Parathyroid adenoma (tissue), 2 donors: ENCODE data around the gene TBC1D22A.

Experiments
- H2AFZ ChIP-seq: fragments of 300-600 bp; sonication (generic); one replicate; pipeline ENCODE4 v1.7.0; 2017; ENCODE audit warnings: antibody characterized with exemption, mild to moderate bottlenecking
- H3K27ac ChIP-seq: fragments of 300-600 bp; sonication (generic); one replicate; pipeline ENCODE4 v1.7.0; 2017
- H3K27me3 ChIP-seq: fragments of 300-600 bp; sonication (generic); one replicate; pipeline ENCODE4 v1.7.0; 2017; ENCODE audit warnings: low read length; ENCODE audit not compliant: control insufficient read depth, insufficient read depth
- H3K36me3 ChIP-seq: fragments of 300-600 bp; sonication (generic); one replicate; pipeline ENCODE4 v1.7.0; 2017; ENCODE audit warnings: low read length; ENCODE audit not compliant: control insufficient read depth, insufficient read depth
- H3K4me1 ChIP-seq: fragments of 300-600 bp; sonication (generic); one replicate; pipeline ENCODE4 v1.7.0; 2017; ENCODE audit warnings: control low read depth
- H3K4me2 ChIP-seq: fragments of 300-600 bp; sonication (generic); one replicate; pipeline ENCODE4 v1.7.0; 2017; ENCODE audit warnings: low read length
- H3K4me3 ChIP-seq: fragments of 300-600 bp; sonication (generic); one replicate; pipeline ENCODE4 v1.7.0; 2017; ENCODE audit warnings: low read depth, low read length
- H3K79me2 ChIP-seq: fragments of 300-600 bp; sonication (generic); one replicate; pipeline ENCODE4 v1.7.0; 2017; ENCODE audit warnings: control low read depth
- H3K9ac ChIP-seq: fragments of 300-600 bp; sonication (generic); one replicate; pipeline ENCODE4 v1.7.0; 2017; ENCODE audit warnings: mild to moderate bottlenecking
- H3K9me3 ChIP-seq: fragments of 300-600 bp; sonication (generic); one replicate; pipeline ENCODE4 v1.7.0; 2017; ENCODE audit warnings: low read length; ENCODE audit not compliant: control insufficient read depth
- CTCF ChIP-seq: fragments of 300-600 bp; sonication (generic); IDR thresholded peaks from one replicate; pipeline ENCODE4 v1.7.0; 2017; ENCODE audit warnings: antibody characterized with exemption, mild to moderate bottlenecking
- donor health status: primary hyperparathyroidism.

TBC1D22A gene

DNA sequence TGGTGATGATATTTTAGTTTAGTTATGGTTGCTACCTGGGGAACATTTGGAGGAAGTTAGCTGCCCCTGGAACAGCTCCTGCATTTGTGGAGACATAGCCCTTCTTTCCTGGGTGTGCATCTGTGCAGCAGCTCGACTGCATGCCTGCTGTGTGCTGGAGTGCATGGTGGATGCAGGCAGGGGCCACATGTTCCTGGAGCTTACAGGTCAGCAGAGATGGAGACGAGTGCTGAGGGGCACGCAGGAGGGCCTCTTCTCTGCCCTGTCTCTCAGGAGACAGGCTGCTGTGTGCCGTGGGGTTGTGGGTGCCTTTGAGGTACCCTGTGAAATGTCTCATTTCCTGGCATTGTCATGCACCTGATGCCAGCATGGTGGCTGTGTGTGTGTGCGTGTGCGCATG is 87.5 kb downstream of the TBC1D22A start:
- no peak overlapping the region for H2AFZ ChIP-seq

GRCh38 chr22:46851311-46851710 is 88.9 kb downstream of the TBC1D22A start:
- H2AFZ ChIP-seq = no peak overlapping the region
- H3K4me1 ChIP-seq = no peaks in the 10 kb centered on the region
- no peaks in the 10 kb centered on the region for H3K27me3 ChIP-seq
- no peak for TF ChIP-seq CTCF
- no peak overlapping the region for H3K4me2 ChIP-seq
- no peak overlapping the region for H3K4me3 ChIP-seq
- H3K9ac ChIP-seq = no peak overlapping the region
- no peaks in the 10 kb centered on the region for H3K36me3 ChIP-seq
- no peaks in the 10 kb centered on the region for H3K9me3 ChIP-seq
- no peak overlapping the region for H3K27ac ChIP-seq
- peaks cover 5% of the 10 kb centered on the region for H3K79me2 ChIP-seq

More for the DNA sequence above, 87.5 kb downstream of the TBC1D22A start:
- no peak overlapping the region for H3K27ac ChIP-seq
- H3K36me3 ChIP-seq = no peaks in the 10 kb centered on the region
- H3K4me3 ChIP-seq = no peak overlapping the region
- no peak for TF ChIP-seq CTCF
- no peaks in the 10 kb centered on the region for H3K9me3 ChIP-seq
- H3K9ac ChIP-seq = no peak overlapping the region
- H3K27me3 ChIP-seq = no peaks in the 10 kb centered on the region
- H3K4me1 ChIP-seq = no peaks in the 10 kb centered on the region
- H3K4me2 ChIP-seq = no peak overlapping the region
- peaks cover 5% of the 10 kb centered on the region for H3K79me2 ChIP-seq

DNA sequence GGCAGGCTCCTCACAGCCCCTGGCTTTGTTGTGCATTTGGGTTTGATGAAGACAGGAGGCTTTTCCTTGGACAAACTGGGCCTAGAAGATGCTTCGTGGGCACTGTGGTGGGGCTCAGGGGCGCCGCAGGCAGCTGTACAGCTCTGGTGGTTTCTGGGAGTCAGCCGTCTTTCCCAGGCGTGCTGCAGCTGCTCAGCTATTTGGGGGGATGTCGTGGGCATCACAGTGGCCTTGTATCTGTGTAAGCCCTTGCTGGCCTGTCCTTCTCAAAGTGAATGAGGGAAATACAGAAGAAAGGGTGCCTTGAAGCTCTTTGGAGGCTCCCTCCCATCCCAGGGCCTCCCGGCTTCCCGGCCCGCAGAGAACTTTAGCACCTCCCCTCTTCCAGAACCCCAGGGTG is 89.5 kb downstream of the TBC1D22A start:
- H3K4me1 ChIP-seq = no peaks in the 10 kb centered on the region
- no peaks in the 10 kb centered on the region for H3K27me3 ChIP-seq
- no peak overlapping the region for H3K4me3 ChIP-seq
- H3K27ac ChIP-seq = no peak overlapping the region
- TF ChIP-seq CTCF = no peak
- H3K36me3 ChIP-seq = no peaks in the 10 kb centered on the region
- H3K9me3 ChIP-seq = no peaks in the 10 kb centered on the region
- peaks cover 5% of the 10 kb centered on the region for H3K79me2 ChIP-seq
- H3K9ac ChIP-seq = no peak overlapping the region
- no peak overlapping the region for H2AFZ ChIP-seq
- no peak overlapping the region for H3K4me2 ChIP-seq

DNA sequence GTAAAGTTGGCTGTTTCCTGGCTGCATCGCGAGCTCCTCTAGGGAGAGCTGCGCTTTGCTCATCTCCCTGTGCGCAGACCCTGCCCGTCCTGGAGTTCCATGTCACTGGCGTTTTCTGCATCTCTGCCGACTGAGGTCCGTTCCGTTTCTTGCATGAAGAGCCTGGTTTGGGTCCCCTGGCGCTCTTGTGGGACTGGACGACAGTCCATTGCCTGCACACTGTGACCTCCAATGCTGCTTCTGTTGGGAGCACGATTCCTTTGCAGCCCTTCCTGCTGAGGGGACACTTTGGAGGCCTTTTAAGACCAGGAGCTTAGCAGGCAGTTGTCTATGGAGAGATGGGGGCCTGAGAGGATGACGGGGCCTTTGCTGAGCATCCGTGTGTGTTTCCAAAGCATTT is 90.3 kb downstream of the TBC1D22A start:
- no peaks in the 10 kb centered on the region for H3K36me3 ChIP-seq
- H3K27ac ChIP-seq = no peak overlapping the region
- no peak overlapping the region for H2AFZ ChIP-seq
- no peaks in the 10 kb centered on the region for H3K27me3 ChIP-seq
- no peak overlapping the region for H3K9ac ChIP-seq
- H3K4me1 ChIP-seq = no peaks in the 10 kb centered on the region
- H3K9me3 ChIP-seq = no peaks in the 10 kb centered on the region
- no peak overlapping the region for H3K4me3 ChIP-seq
- peaks cover 5% of the 10 kb centered on the region for H3K79me2 ChIP-seq
- no peak overlapping the region for H3K4me2 ChIP-seq
- TF ChIP-seq CTCF = no peak

DNA sequence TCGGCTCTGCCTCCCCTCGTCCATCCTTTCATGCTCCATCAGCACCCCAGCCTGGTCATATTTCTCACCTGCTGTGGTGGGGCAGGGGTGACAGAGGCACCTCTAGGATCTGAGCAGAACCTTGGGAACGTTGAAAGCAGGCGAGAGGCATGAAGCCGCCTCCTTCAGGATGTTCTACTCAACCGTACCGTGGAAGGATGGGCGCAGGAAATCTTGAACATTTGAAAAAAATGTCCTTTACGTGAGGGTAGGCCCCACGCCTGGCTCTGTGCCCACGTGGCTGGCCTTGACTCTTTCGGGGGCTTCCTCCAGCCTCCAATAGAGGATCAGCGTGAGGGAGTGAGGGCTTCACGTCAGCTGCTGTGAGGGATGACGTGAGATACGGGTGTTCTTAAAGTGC is 90.7 kb downstream of the TBC1D22A start:
- Histone ChIP-seq H3K4me1 (no peaks in the 10 kb centered on the region), H3K4me3 (no peak overlapping the region), H2AFZ (no peak overlapping the region), H3K9ac (no peak overlapping the region), H3K27me3 (no peaks in the 10 kb centered on the region), H3K79me2 (peaks cover 5% of the 10 kb centered on the region), H3K4me2 (no peak overlapping the region), H3K27ac (no peak overlapping the region), H3K36me3 (no peaks in the 10 kb centered on the region), H3K9me3 (no peaks in the 10 kb centered on the region)
- no peak for TF ChIP-seq CTCF
